Measurements from ENCODE around the gene TCF7.

TCF7 gene

DNA sequence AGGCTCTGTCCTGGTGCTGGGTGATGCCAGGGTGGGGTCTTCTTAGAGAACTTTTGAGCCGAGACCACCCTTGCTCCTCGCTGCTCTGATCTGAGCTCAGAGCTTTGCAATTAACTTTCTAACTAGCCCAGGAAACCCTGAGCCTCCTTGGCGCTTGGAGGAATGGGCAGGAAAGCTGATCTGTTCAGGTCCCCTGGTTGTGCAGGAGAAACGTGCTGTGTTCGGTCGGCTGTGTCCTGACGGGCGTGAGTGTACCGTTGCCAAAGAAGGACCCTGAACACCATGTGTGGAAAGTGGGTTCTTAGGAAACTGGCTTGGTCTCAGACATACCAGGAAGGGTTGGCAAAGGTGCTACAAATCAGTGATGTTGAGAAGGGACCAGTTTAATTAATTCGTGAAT is 1.8 kb downstream of the TCF7 start:
- Mint-ChIP-seq H3K4me1 (ENCODE audit: low read depth) (peaks cover 87% of the 10 kb centered on the region), H3K27ac (peak overlapping the region; percentile 42), H3K4me3 (peak overlapping the region; percentile 79)

GRCh38 chr5:134116789-134117761 is 2.6 kb downstream of the TCF7 start:
- H3K9me3 Mint-ChIP-seq, result no peaks in the 10 kb centered on the region
- H3K36me3 Mint-ChIP-seq (ENCODE audit: low read depth), result peaks cover 30% of the 10 kb centered on the region
- H3K27ac Mint-ChIP-seq, result peak overlapping the region; percentile 69
- peaks cover 87% of the 10 kb centered on the region for H3K4me1 Mint-ChIP-seq (ENCODE audit: low read depth)
- no peaks in the 10 kb centered on the region for H3K27me3 Mint-ChIP-seq
- H3K4me3 Mint-ChIP-seq, result peak overlapping the region; percentile 79

More for the DNA sequence above, 1.8 kb downstream of the TCF7 start:
- Mint-ChIP-seq H3K9me3 (no peaks in the 10 kb centered on the region), H3K27me3 (no peaks in the 10 kb centered on the region), H3K36me3 (ENCODE audit: low read depth) (peaks cover 25% of the 10 kb centered on the region)

- Mint-ChIP-seq H3K27me3 (no peaks in the 10 kb centered on the region), H3K36me3 (ENCODE audit: low read depth) (peaks cover 30% of the 10 kb centered on the region), H3K4me1 (ENCODE audit: low read depth) (peaks cover 88% of the 10 kb centered on the region), H3K27ac (no peak overlapping the region), H3K9me3 (no peaks in the 10 kb centered on the region), H3K4me3 (peak overlapping the region; percentile 79)
Measured at GRCh38 chr5:134118212-134118835, 3.8 kb downstream of the TCF7 start.

- Mint-ChIP-seq H3K9me3 (no peaks in the 10 kb centered on the region), H3K36me3 (ENCODE audit: low read depth) (peaks cover 36% of the 10 kb centered on the region), H3K27me3 (no peaks in the 10 kb centered on the region), H3K27ac (peak overlapping the region; percentile 9), H3K4me1 (ENCODE audit: low read depth) (peaks cover 91% of the 10 kb centered on the region), H3K4me3 (peak overlapping the region; percentile 79)
Measured at GRCh38 chr5:134119720-134120119, 5.2 kb downstream of the TCF7 start.

DNA sequence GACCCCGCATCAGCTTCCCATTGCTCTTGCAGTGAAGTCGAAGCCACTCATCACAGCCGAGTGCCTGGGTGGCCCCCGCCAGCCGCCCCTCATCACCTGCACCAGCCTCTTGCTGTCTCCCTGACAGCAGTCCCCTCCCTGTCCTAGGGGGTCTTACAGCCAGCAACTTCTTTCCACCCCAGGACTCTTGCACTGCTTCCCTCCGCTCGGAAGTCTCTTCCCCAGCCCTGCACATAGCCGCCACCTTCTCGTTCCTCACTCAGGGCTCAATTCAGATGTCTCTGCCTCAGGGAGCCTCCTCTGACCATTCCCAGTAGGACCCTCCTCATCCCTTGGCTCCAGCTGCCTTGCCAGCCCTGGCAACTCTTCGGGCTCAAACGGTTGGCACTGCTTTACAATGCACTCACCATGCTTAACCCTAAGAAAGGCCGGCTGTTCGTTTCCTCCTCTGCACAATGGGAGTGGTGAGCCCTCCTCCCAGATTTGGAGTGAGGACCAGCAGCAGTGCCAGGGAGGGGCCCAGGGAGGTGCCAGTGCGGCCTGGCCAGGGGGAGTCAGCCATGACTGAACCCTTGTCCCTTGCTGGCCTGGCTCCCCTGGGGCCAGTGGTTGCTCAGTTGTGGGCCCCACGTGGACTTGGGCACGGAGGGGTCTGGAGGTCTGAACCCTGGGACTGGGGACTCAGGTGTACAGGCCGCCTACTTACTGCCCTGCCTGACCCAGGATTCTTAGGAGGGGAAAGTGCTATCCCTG is 6.1 kb downstream of the TCF7 start:
- H3K4me1 Mint-ChIP-seq (ENCODE audit: low read depth), result peaks cover 99% of the 10 kb centered on the region
- H3K4me3 Mint-ChIP-seq, result peak overlapping the region; percentile 79
- peak overlapping the region; percentile 9 for H3K27ac Mint-ChIP-seq
- no peaks in the 10 kb centered on the region for H3K9me3 Mint-ChIP-seq
- peaks cover 36% of the 10 kb centered on the region for H3K36me3 Mint-ChIP-seq (ENCODE audit: low read depth)
- H3K27me3 Mint-ChIP-seq, result no peaks in the 10 kb centered on the region

DNA sequence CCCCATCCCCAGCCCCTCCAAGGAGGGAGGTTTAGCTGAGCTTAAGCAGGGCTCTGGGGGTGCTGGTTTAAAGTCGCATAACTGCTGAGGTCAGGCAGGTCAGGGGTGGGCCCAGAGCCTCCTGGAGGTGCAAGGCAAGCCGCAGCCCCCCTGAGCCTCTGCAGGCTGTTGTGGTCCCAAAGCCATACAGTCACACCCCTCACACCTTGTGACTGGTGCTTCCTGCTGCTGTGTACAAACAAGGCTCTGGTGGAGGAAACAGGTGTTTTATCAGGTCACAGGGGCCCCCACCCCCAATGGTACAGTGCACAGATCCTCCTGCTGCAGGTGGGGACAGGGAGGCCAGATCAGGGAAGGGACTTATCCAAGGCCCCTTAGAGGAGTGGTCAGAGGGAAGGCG is 8.0 kb downstream of the TCF7 start:
- Mint-ChIP-seq H3K36me3 (ENCODE audit: low read depth) (peaks cover 33% of the 10 kb centered on the region), H3K27ac (peak overlapping the region; percentile 76), H3K4me1 (ENCODE audit: low read depth) (peaks cover 100% of the 10 kb centered on the region), H3K27me3 (no peaks in the 10 kb centered on the region), H3K4me3 (no peak overlapping the region), H3K9me3 (no peaks in the 10 kb centered on the region)

DNA sequence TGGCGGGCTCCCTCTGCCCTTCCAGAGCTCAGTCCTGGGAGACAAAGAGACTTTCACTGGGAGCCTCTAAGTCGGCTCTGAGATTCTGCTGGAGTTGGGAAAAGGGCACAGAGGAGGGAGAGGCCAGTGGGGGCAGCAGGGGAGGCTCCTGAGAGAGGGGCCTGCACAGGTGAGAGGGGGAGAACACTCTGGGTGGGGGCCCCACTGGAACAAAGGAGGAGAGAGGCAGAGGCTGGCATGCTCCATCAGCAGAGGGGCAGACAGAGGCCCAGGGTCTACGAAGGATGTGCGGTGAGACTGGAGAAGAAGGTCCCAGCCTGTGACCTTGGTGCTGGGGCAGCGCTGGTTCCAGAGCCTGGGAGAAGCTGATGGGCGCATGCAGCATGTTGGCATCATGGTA is 8.9 kb downstream of the TCF7 start:
- Mint-ChIP-seq H3K27me3 (no peaks in the 10 kb centered on the region), H3K4me1 (ENCODE audit: low read depth) (peaks cover 100% of the 10 kb centered on the region), H3K36me3 (ENCODE audit: low read depth) (peaks cover 27% of the 10 kb centered on the region), H3K4me3 (peak overlapping the region; percentile 47), H3K27ac (peak overlapping the region; percentile 98), H3K9me3 (no peaks in the 10 kb centered on the region)

- Mint-ChIP-seq H3K36me3 (ENCODE audit: low read depth) (peaks cover 26% of the 10 kb centered on the region), H3K27me3 (no peaks in the 10 kb centered on the region), H3K27ac (peak overlapping the region; percentile 98), H3K4me3 (peak overlapping the region; percentile 35), H3K4me1 (ENCODE audit: low read depth) (peaks cover 100% of the 10 kb centered on the region), H3K9me3 (no peaks in the 10 kb centered on the region)
Measured at GRCh38 chr5:134124289-134125038, 10.0 kb downstream of the TCF7 start.

GRCh38 chr5:134125039-134126015 is 10.8 kb downstream of the TCF7 start:
- no peaks in the 10 kb centered on the region for H3K27me3 Mint-ChIP-seq
- H3K9me3 Mint-ChIP-seq, result no peaks in the 10 kb centered on the region
- H3K27ac Mint-ChIP-seq, result peak overlapping the region; percentile 98
- peaks cover 21% of the 10 kb centered on the region for H3K36me3 Mint-ChIP-seq (ENCODE audit: low read depth)
- peak overlapping the region; percentile 60 for H3K4me3 Mint-ChIP-seq
- H3K4me1 Mint-ChIP-seq (ENCODE audit: low read depth), result peaks cover 100% of the 10 kb centered on the region

DNA sequence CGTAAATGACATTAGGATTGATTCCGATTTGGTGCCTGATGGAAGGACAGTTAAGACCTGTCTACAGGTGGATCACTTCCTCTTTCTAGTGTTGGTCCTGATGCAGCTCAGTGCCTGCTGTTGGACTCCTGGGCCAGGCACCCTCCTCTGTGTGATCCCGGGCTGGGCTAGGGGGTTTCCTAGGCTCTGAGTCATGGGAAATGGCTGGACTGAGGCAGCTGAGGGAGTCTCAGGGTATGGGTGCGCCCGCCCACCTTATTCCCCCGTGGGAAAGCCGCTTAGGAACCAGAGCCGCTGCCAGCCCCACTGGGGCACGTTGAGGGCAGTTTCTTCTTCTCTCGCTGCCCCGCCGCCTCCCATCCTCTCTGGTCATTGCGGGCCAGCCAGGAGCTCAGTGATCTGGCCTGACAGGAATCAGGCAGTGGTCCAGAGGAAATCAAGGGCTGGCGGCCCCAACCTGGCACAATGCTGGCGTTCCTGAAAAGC is 12.9 kb downstream of the TCF7 start:
- H3K4me1 Mint-ChIP-seq (ENCODE audit: low read depth), result peaks cover 100% of the 10 kb centered on the region
- H3K36me3 Mint-ChIP-seq (ENCODE audit: low read depth), result peaks cover 12% of the 10 kb centered on the region
- H3K27me3 Mint-ChIP-seq, result no peaks in the 10 kb centered on the region
- H3K27ac Mint-ChIP-seq, result peak overlapping the region; percentile 98
- no peaks in the 10 kb centered on the region for H3K9me3 Mint-ChIP-seq
- peak overlapping the region; percentile 74 for H3K4me3 Mint-ChIP-seq

- Mint-ChIP-seq H3K27me3 (no peaks in the 10 kb centered on the region), H3K36me3 (ENCODE audit: low read depth) (peaks cover 17% of the 10 kb centered on the region), H3K27ac (peak overlapping the region; percentile 98), H3K9me3 (no peaks in the 10 kb centered on the region), H3K4me1 (ENCODE audit: low read depth) (peaks cover 100% of the 10 kb centered on the region), H3K4me3 (peak overlapping the region; percentile 74)
Measured at GRCh38 chr5:134127988-134128647, 13.6 kb downstream of the TCF7 start.

DNA sequence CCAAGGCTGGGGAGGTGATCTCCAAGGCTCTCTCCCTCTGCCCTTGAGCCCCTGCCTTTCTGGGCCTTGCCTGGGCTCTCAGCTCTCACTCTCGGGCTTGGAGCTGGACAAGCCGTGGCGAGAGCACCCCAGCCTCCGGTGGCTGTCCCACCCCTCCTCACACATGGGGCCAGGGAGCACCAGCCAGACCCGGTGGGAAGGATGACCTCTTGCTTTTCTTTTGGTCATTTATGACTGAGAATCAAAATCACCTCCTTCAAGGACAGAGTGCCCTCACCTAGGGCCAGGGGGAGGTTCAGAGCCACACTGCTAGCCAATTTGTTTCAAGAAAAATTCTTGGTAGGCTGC is 14.1 kb downstream of the TCF7 start:
- Mint-ChIP-seq H3K9me3 (no peaks in the 10 kb centered on the region), H3K27ac (peak overlapping the region; percentile 98), H3K4me3 (peak overlapping the region; percentile 74), H3K27me3 (no peaks in the 10 kb centered on the region), H3K36me3 (ENCODE audit: low read depth) (peaks cover 14% of the 10 kb centered on the region), H3K4me1 (ENCODE audit: low read depth) (peaks cover 100% of the 10 kb centered on the region)

Data from stimulated activated naive CD8-positive, alpha-beta T cell treated with anti-CD3 and anti-CD28 coated beads, Interleukin-15, Interleukin-2, amounts not matched to agents 100 ng/mL and 50 ng/mL, for 24 hours (primary cell).